ENCODE results near the gene AFF1.

- TF ChIP-seq EZH2 (IDR thresholded peaks at IDR 0.05; ENCODE audit: low read length, missing control alignments) (no peak), CTCF (conservative IDR thresholded peaks at IDR 0.05 in 1 of 2, IDR thresholded peaks at IDR 0.05 in 1 of 2; ENCODE audit: low read depth in 1 of 2, low read length in 2 of 2) (no peak)
These were observed 8.2 kb upstream of the AFF1 start for GRCh38 chr4:86926435-86927086.
